22Rv1 (cell line): Measurements from ENCODE around the gene LIMA1.

ENCODE experiments used
- ZFX ChIP-seq: fragments of 450-650 bp; IDR thresholded peaks from 2 replicates; pipeline ENCODE4 v1.6.1; 2017; ENCODE audit warnings: antibody characterized with exemption, borderline replicate concordance
- TF ChIP-seq, protein P1 (sequence below): fragments of 450-650 bp; IDR thresholded peaks from 2 replicates; pipeline ENCODE4 v1.5.1; 2017; ENCODE audit warnings: mild to moderate bottlenecking

DNA sequence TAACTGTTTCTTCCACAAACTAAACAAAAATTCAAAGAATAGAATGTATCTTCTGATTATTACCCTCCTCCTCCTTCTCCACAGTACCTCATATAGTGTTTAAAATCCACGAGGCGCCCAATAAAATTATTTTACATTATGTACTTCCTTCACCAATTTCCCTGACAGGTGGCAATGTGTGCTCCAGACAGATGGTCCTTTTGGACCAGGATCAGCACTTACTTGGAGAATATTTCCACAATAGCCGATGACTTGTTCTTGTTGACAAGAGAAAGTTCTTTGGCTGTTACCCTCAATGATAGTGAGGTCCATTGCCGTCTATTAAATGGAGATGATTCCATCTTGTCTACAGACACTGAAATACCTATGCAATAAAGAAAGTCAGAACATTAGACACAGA is 34.9 kb downstream of the LIMA1 start:
- TF ChIP-seq, protein P1, sequence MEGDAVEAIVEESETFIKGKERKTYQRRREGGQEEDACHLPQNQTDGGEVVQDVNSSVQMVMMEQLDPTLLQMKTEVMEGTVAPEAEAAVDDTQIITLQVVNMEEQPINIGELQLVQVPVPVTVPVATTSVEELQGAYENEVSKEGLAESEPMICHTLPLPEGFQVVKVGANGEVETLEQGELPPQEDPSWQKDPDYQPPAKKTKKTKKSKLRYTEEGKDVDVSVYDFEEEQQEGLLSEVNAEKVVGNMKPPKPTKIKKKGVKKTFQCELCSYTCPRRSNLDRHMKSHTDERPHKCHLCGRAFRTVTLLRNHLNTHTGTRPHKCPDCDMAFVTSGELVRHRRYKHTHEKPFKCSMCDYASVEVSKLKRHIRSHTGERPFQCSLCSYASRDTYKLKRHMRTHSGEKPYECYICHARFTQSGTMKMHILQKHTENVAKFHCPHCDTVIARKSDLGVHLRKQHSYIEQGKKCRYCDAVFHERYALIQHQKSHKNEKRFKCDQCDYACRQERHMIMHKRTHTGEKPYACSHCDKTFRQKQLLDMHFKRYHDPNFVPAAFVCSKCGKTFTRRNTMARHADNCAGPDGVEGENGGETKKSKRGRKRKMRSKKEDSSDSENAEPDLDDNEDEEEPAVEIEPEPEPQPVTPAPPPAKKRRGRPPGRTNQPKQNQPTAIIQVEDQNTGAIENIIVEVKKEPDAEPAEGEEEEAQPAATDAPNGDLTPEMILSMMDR, result no peak
- no peak for TF ChIP-seq ZFX
